ENCODE results near the gene WDR6.

GRCh38 chr3:48979451-48979850 is 27.7 kb upstream of the WDR6 start:
- no peak for TF ChIP-seq NFRKB (IDR thresholded peaks at IDR 0.05)
- TF ChIP-seq SP1 (IDR thresholded peaks at IDR 0.05) = no peak
- TF ChIP-seq BHLHE40 (IDR thresholded peaks at IDR 0.05; ENCODE audit: borderline replicate concordance) = no peak
- TF ChIP-seq FOXM1 (IDR thresholded peaks at IDR 0.05; ENCODE audit: borderline replicate concordance) = no peak
- no peak for TF ChIP-seq TARDBP (IDR thresholded peaks at IDR 0.05)
- no peak for TF ChIP-seq CTBP1 (IDR thresholded peaks at IDR 0.05; ENCODE audit: borderline replicate concordance)
- no peak for TF ChIP-seq HDGF (IDR thresholded peaks at IDR 0.05; ENCODE audit: borderline replicate concordance)
- TF ChIP-seq, protein P1, sequence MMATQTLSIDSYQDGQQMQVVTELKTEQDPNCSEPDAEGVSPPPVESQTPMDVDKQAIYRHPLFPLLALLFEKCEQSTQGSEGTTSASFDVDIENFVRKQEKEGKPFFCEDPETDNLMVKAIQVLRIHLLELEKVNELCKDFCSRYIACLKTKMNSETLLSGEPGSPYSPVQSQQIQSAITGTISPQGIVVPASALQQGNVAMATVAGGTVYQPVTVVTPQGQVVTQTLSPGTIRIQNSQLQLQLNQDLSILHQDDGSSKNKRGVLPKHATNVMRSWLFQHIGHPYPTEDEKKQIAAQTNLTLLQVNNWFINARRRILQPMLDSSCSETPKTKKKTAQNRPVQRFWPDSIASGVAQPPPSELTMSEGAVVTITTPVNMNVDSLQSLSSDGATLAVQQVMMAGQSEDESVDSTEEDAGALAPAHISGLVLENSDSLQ (IDR thresholded peaks at IDR 0.05) = no peak

All from HEK293T (cell line).